ENCODE results near the gene SLC34A2.

Gene SLC34A2

GRCh38 chr4:25725870-25726269, 70.2 kb downstream of the SLC34A2 start:
- DNase-seq = no peak

DNA sequence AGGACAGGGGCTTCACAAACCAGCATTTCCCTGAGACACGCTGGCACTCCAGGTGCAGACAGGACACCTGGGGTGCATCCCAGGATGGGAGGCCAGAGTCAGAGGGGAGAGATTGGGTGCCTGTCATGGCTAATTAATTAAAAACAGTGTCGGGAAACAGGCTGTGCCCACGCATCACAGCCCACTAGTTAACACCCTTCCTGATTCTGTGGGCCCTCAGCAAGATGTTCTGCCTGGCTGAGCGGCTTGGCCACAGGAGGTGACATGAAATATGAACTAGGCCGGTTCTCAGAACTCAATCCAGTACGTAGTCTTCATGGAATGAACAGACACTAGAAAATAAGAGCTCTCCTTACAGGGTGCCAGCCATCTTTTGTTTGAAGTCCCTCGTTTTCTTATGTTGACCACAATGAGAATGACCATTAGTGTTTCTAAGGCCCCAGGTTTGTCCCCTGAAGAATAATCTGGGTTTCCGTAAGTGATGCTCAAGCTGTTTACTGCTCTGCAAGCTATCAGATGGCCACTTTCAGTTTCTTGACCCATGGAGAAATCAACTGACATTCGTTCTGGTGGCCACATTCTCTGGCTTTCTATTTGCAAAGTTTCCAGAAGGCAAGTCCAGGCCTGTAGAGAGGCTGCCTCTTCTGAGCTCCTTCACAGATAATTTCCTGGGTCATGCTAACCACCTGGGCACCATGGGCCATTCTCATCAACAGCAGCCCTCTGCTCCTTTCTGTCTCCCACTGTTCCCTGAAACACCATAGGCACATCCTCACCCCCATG, 72.3 kb downstream of the SLC34A2 start:
- DNase-seq = peak in 2 of 3 experiments; percentile 10 to 98

All from NCI-H1417 (cell line).